Measurements from ENCODE around the gene ATP2B2. TPM values are rescaled to one million over a fixed set of nuclear protein-coding genes. Genes with fewer than 3 reads are reported as not detected.

The ATP2B2 gene
- total RNA-seq, 1 donor from 2014 or later = 0.06 TPM

DNA sequence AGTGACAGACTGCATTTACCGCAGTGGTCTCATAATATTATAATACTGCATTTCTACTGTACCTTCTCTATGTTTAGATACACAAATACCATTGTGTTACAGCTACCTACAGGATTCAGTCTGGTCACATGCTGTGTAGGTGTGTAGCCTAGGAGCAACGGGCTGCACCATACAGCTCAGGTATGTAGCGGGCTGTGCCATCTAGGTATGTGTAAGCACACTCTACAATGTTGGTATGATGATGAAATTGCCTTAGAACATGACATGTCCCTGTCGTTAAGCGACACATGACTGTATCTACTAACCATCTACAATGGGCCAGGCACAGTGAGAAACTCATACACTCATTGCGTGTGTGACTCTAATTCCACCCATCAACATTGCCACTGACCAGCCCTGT, 99.0 kb downstream of the ATP2B2 start:
- DNase-seq = no peak
- no peak for ATAC-seq

GRCh38 chr3:10405816-10406215, 99.6 kb downstream of the ATP2B2 start:
- TF ChIP-seq, protein P1, sequence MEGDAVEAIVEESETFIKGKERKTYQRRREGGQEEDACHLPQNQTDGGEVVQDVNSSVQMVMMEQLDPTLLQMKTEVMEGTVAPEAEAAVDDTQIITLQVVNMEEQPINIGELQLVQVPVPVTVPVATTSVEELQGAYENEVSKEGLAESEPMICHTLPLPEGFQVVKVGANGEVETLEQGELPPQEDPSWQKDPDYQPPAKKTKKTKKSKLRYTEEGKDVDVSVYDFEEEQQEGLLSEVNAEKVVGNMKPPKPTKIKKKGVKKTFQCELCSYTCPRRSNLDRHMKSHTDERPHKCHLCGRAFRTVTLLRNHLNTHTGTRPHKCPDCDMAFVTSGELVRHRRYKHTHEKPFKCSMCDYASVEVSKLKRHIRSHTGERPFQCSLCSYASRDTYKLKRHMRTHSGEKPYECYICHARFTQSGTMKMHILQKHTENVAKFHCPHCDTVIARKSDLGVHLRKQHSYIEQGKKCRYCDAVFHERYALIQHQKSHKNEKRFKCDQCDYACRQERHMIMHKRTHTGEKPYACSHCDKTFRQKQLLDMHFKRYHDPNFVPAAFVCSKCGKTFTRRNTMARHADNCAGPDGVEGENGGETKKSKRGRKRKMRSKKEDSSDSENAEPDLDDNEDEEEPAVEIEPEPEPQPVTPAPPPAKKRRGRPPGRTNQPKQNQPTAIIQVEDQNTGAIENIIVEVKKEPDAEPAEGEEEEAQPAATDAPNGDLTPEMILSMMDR (IDR thresholded peaks at IDR 0.05) = no peak
- Histone ChIP-seq H3K36me3 (no peaks in the 10 kb centered on the region), H3K27ac (no peak overlapping the region), H3K4me3 (no peak overlapping the region), H3K27me3 (no peaks in the 10 kb centered on the region), H3K9me3 (no peaks in the 10 kb centered on the region), H3K4me1 (no peaks in the 10 kb centered on the region)
- ATAC-seq = no peak
- intact Hi-C loops (cut with DNase I) = no loop called here
- DNase-seq = no peak

More for the DNA sequence above, 99.0 kb downstream of the ATP2B2 start:
- Histone ChIP-seq H3K36me3 (no peaks in the 10 kb centered on the region), H3K4me3 (no peak overlapping the region), H3K27me3 (no peaks in the 10 kb centered on the region), H3K4me1 (no peaks in the 10 kb centered on the region), H3K9me3 (no peaks in the 10 kb centered on the region), H3K27ac (no peak overlapping the region)
- TF ChIP-seq, protein P1 (IDR thresholded peaks at IDR 0.05) = no peak
- intact Hi-C loops (cut with DNase I) = no loop called here

GRCh38 chr3:10404876-10405275, 100.5 kb downstream of the ATP2B2 start:
- Histone ChIP-seq H3K9me3 (no peaks in the 10 kb centered on the region), H3K4me3 (no peak overlapping the region), H3K4me1 (no peaks in the 10 kb centered on the region), H3K27ac (no peak overlapping the region), H3K27me3 (no peaks in the 10 kb centered on the region), H3K36me3 (no peaks in the 10 kb centered on the region)
- DNase-seq (no peak), ATAC-seq (no peak)
- TF ChIP-seq, protein P1 (IDR thresholded peaks at IDR 0.05) = no peak
- intact Hi-C loops (cut with DNase I) = no loop called here

DNA sequence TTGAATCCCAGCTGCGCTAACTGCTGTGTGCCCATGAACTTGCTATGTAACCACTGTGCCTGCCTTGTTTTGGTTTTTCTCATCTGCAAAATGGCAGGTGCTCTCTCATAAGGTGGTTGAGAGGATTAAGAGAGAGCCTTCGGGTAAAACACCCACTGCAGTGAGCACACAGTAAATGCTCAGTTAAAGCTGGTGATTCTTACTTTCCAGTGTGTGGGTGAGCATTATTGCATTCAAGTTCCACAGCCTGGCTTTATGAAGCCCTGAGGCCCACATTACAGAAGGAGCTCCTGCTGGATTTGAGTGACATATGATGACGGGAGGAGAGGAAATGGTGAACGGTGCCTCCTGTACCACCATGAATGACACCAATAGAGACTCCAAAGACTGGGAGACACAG, 101.0 kb downstream of the ATP2B2 start:
- no peaks in the 10 kb centered on the region for H3K36me3 ChIP-seq
- intact Hi-C loops (cut with DNase I) = no loop called here
- H3K27me3 ChIP-seq = no peaks in the 10 kb centered on the region

DNA sequence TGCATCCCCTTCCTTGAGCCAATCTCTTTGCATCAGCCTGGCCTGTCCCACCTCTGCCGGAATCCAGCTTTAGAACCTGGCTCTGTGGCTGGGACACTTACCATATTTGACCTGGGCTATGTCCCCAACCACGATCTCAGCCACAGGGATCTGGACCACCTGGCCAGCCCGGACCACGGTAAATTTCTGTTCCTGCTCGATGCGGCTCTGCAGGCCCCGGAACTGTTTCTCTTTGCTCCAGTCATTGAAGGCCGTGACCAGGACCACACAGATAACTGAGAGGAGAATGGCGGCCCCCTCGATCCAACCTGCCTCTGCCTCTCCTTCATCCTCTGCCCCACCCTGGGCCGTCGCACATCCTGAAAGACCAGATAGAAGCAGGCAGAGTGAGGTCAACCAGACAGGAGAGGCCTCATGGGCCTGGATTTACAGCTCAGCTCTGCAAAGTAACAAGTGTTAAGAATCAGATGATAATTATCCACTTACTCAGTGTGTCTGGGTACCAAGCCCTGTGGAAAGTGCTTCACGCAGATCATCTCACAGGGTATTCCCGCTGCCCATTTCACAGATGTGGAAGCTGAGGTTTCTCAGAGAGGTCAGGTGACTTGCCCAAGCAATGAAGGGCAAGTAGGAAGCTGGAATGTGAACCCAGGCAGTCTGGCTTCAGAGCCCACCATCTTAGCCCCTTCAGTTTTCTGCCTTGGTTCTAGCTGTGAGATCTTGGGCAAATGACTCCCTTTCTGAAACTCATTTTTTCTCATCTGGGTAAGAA, 103.2 kb downstream of the ATP2B2 start:
- H3K27ac ChIP-seq = no peak overlapping the region
- intact Hi-C loops (cut with DNase I) = no loop called here
- no peak overlapping the region for H3K4me3 ChIP-seq
- DNase-seq (no peak), ATAC-seq (no peak)
- TF ChIP-seq, protein P1 (IDR thresholded peaks at IDR 0.05) = no peak
- H3K36me3 ChIP-seq = no peaks in the 10 kb centered on the region
- no peaks in the 10 kb centered on the region for H3K4me1 ChIP-seq
- H3K27me3 ChIP-seq = no peaks in the 10 kb centered on the region
- no peaks in the 10 kb centered on the region for H3K9me3 ChIP-seq

More for the DNA sequence above, 101.0 kb downstream of the ATP2B2 start:
- no peaks in the 10 kb centered on the region for H3K9me3 ChIP-seq
- H3K4me3 ChIP-seq = no peak overlapping the region
- no peaks in the 10 kb centered on the region for H3K4me1 ChIP-seq
- ATAC-seq (no peak), DNase-seq (no peak)
- no peak overlapping the region for H3K27ac ChIP-seq
- TF ChIP-seq, protein P1 (IDR thresholded peaks at IDR 0.05) = no peak

Measured in upper lobe of right lung (tissue), 1 donor.